HTERT RPE-1 (cell line): ENCODE data around the gene TAB3.
"Not testable (repeated sequence)": the region's sequence is repeated elsewhere in the genome, so short reads cannot be mapped to it uniquely, and the experiment has no call there.

ENCODE experiments used
- in situ Hi-C: fragments of 300-500 bp; cut with MboI; formaldehyde crosslinking; loops from 4 replicates; pipeline ENCODE4 v1.14.3; 2020; ENCODE audit warnings: low sequenced_read_pairs

The TAB3 gene

DNA sequence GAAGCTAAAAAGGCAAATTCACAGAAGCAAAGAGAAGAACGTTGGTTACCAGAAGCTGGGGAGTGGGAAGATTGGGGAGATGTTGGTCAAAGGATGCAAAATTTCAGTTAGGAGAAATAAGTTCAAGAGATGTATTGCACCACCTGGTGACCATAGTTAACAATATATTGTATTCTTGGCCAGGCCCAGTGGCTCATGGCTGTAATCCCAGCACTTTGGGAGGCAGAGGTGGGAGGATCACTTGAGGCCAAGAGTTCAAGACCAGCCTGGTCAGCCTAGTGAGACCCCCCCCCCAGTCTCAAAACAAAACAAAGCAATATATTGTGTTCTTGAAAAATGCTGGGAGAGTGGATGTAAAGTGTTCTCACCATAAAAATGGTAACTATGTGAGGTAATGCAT lies 67.9 kb downstream of the TAB3 start:
- in situ Hi-C loops: no loop called here

DNA sequence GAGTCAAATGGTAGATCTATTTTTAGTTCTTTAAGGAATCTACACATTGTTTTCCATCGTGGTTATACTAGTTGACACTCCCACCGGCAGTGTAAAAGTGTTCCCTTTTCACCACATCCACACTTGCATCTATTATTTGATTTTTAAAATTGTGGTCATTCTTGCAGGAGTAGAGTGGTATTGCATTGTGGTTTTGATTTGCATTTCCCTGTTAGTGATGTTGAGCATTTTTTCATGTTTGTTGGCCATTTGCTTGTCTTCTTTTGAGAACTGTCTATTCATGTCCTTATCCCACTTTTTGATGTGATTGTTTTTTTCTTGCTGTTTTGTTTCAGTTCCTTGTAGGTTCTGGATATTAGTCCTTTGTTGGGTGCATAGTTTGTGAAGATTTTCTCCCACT lies 70.0 kb downstream of the TAB3 start:
- in situ Hi-C loops: no loop called here

GRCh38 chrX:30816079-30816478 lies 73.0 kb downstream of the TAB3 start:
- in situ Hi-C loops: no loop called here

DNA sequence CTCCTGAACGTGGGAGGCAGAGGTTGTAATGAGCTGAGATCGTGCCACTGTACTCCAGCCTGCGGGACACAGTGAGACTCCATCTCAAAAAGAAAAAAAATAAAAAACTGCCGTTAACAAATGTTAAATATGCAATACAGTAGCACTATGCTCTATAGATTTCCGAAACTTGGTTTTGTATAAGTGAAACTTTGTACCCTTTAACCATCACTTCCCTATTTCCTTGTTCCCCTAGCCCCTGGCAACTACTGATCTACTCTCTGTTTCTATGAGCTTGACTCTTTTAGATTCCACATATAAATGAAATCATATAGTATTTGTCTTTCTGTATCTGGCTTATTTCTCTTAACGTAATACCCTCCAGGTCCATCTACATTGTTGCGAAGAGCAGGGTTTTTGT lies 74.1 kb downstream of the TAB3 start:
- in situ Hi-C loops: no loop called here

- in situ Hi-C loops: no loop called here
These were observed 76.7 kb downstream of the TAB3 start for GRCh38 chrX:30812326-30812725.

DNA sequence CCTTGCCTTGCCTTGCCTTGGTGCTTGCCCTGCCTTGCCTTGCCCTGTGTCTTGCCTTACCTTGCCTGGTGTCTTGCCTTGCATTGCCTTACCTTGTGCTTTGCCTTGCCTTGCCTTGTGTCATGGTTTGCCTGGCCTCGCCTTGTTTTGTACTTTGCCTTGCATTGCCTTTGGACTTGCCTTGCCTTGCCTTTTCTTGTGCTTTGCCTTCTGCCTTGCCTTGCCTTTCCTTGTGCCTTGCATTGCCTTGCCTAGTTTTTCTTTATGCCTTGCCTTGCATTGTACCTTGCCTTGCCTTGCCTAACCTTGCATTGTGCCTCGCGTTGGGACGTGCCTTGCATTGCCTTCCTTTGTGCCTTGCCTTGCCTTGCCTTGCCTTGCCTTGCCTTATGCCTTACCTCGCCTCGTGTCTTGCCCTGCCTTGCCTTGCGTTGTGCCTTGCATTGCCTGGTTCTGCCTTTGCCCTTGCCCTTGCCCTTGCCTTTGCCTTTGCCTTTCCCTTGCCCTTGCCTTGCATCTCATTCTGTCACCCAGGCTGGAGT lies 82.8 kb downstream of the TAB3 start:
- in situ Hi-C loops: no loop called here

GRCh38 chrX:30804462-30804861 lies 84.6 kb downstream of the TAB3 start:
- in situ Hi-C loops: no loop called here

DNA sequence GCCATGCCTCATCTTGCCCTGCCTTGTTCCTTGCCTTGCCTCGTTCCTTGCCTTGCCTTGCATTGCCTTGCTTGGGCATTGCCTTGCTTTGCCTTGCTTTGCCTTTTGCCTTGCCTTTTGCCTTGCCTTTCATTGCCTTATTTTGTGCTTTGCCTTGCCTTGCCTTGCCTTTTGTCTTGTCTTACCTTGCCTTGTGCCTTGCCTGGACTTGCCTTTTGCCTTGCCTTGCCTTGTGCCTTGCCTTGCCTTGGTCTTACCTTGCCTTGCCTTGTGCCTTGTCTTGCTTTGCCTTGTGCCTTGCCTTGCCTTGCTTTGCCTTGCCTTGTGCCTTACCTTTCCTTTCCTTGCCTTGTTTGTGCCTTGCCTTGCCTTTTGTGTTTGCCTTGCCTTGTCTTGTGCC lies 88.2 kb downstream of the TAB3 start:
- in situ Hi-C loops: no loop called here

- in situ Hi-C loops: no loop called here
These were observed 89.7 kb downstream of the TAB3 start for GRCh38 chrX:30799327-30799726.

- in situ Hi-C loops: no loop called here
These were observed 90.2 kb downstream of the TAB3 start for GRCh38 chrX:30798810-30799209.

DNA sequence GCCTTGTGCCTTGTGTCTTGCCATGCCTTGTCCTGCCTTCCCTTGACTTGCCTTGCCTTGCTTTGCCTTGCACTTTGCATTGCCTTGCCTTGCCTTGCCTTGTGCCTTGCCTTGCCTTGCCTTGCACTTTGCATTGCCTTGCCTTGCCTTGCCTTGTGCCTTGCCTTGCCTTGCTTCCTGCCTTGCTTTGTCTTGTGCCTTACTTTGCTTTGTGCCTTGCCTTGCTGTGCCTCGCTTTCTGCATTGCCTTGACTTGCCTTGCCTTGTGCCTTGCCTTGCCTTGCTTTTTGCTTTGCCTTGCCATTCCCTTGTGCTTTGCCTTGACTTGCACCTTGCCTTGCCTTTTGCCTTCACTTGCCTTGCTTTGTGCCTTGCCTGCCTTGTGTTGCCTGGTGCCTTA lies 91.8 kb downstream of the TAB3 start:
- in situ Hi-C loops: not testable (repeated sequence)

GRCh38 chrX:30795981-30796958 lies 92.8 kb downstream of the TAB3 start:
- in situ Hi-C loops: no loop called here

DNA sequence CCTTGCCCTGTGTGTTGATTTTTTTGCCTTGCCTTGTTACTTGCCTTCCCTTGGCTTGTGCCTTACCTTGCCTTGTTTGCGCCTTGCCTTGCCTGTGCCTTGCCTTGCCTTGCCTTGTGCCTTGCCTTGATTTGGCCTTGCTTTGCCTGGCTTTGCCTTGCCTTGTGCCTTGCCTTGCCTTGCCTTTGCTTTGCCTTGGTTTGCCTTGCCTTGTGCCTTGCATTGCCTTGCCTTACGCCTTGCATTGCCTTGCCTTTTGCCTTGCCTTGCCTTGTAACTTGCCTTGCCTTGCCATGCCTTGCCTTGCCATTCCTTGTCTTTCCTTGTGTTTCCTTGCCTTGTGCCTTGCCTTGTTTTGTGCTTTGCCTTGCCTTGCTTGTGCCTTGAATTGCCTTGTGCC lies 94.6 kb downstream of the TAB3 start:
- in situ Hi-C loops: no loop called here

GRCh38 chrX:30793767-30794103 lies 95.3 kb downstream of the TAB3 start:
- in situ Hi-C loops: no loop called here

DNA sequence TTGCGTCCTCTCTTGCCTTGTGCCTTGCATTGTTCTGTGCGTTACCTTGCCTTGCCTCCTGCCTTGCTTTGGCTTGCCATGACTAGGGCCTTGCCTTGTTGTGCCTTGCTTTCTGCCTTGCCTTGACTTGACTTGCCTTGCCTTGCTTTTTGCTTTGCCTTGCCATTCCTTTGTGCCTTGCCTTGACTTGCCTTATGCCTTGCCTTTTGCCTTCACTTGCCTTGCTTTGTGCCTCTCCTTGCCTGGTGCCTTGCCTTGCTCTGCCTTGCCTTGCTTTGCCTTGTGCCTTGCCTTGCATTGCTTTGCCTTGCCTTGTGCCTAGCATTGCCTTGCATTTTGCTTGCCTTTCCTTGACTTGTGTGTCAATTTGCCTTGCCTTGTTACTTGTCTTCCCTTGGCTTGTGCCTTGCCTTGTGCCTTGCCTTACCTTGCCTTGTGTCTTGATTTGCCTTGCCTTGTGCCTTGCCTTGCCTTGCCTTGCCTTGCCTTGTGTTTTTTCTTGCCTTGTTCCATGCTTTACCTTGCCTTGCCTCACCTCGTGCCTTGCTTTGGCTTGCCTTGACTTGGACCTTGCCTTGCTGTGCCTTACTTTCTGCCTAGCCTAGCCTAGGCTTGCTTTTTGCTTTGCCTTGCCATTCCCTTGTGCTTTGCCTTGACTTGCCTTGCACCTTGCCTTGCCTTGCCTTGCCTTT lies 95.8 kb downstream of the TAB3 start:
- in situ Hi-C loops: no loop called here

- in situ Hi-C loops: no loop called here
These were observed 97.5 kb downstream of the TAB3 start for GRCh38 chrX:30791296-30792278.

- in situ Hi-C loops: no loop called here
These were observed 102.0 kb downstream of the TAB3 start for GRCh38 chrX:30787012-30787411.

GRCh38 chrX:30786374-30786773 lies 102.7 kb downstream of the TAB3 start:
- in situ Hi-C loops: no loop called here

- in situ Hi-C loops: no loop called here
These were observed 107.2 kb downstream of the TAB3 start for GRCh38 chrX:30781711-30782444.

DNA sequence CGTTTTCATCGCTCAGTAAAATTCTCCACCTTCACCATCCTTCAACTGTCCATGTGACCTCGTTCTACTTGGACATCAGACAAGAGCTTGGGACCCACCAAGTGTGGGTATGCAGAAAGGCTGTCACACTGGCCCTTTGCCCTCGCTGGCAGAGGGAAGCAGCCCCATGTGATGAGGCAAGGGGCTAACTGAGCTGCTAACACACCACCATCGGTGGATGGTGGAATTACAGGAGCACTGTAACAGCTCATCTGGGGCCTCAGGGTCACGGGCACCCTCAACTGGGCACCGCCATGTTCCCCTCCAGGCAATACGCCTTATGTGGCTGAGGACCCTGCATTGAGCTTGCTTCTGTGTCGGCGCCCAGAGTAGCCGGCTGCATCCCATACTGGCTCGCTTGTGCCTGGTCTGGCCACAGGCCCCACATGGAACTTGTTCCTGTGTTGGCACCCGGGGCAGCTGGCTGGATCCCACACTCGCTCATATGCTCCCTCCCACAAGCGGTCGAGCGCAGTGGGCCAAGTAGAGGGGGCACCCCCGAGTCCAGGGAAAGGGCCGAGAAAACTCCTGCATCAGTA lies 109.5 kb downstream of the TAB3 start:
- in situ Hi-C loops: no loop called here
